ENCODE data around the gene VSTM5. TPM values are rescaled to one million over a fixed set of nuclear protein-coding genes. Genes with fewer than 3 reads are reported as not detected.

VSTM5 gene, protein sequence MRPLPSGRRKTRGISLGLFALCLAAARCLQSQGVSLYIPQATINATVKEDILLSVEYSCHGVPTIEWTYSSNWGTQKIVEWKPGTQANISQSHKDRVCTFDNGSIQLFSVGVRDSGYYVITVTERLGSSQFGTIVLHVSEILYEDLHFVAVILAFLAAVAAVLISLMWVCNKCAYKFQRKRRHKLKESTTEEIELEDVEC
- total RNA-seq (2014; rRNA removed; shearing (Covaris generic)) (not detected in 2 replicates), total RNA-seq (2022) (not detected in 2 replicates), Bru-seq, nascent RNA (not detected), BruChase-seq, experiment 1, labeled RNA remaining after a 6-hour chase (not detected), BruChase-seq, experiment 2, labeled RNA remaining after a 2-hour chase (not detected)
- long read RNA-seq, result 0 reads

DNA sequence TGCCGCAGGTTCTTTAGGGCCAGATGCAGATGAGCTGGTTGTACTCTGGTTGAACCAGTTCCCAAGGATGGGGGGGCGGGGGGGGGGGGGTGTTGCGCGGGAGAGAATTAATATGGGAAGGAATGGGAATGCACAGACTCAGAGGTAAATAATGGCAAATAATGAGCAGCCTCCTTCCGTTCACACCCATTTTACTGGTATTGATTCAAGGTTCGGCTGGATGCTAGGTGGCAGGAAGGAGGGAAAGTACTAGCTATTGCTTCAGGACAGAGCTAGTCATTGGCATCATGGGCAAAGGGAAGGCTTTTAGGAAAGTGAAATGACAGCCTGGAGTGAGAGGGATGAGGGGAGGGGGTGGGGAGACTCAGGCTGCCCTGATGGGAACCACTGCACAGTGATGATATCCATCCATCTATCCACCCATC lies at the start of gene VSTM5:
VSTM5 (minus strand) TSS at position 25 of the 425 bp plus-strand sequence. CDS start 116 bp downstream, outside the sequence.
- POLR2A ChIA-PET, result interaction anchor here (0.6 kb wide), 2 partner anchors 869 to 947 kb away, joined by 3 to 5 read pairs; no protein-coding TSS in a partner anchor
- Histone ChIP-seq H4K20me1 (ENCODE audit: insufficient read depth, low read length) (no peaks in the 10 kb centered on the region), H3K4me2 (ENCODE audit: low read length) (no peak within 1 kb of the TSS), H3K36me3 (ENCODE audit: insufficient read depth, low read length) (no peaks in the 10 kb centered on the region), H3K9me3 (ENCODE audit: low read length) (no peaks in the 10 kb centered on the region), H3K27ac (ENCODE audit: low read depth, low read length, poor library complexity, severe bottlenecking) (no peak within 1 kb of the TSS), H3K4me1 (ENCODE audit: insufficient read depth, low read length, poor library complexity, severe bottlenecking) (no peaks in the 10 kb centered on the region), H3K9me2 (ENCODE audit: insufficient read depth, low read length) (no peaks in the 10 kb centered on the region), H3K79me2 (ENCODE audit: insufficient read depth, low read depth, low read length) (no peaks in the 10 kb centered on the region), H3K4me3 (ENCODE audit: low read depth, low read length, poor library complexity, severe bottlenecking) (no peak within 1 kb of the TSS), H2AFZ (ENCODE audit: low read length) (no peak within 1 kb of the TSS)
- TF ChIP-seq, protein P1, sequence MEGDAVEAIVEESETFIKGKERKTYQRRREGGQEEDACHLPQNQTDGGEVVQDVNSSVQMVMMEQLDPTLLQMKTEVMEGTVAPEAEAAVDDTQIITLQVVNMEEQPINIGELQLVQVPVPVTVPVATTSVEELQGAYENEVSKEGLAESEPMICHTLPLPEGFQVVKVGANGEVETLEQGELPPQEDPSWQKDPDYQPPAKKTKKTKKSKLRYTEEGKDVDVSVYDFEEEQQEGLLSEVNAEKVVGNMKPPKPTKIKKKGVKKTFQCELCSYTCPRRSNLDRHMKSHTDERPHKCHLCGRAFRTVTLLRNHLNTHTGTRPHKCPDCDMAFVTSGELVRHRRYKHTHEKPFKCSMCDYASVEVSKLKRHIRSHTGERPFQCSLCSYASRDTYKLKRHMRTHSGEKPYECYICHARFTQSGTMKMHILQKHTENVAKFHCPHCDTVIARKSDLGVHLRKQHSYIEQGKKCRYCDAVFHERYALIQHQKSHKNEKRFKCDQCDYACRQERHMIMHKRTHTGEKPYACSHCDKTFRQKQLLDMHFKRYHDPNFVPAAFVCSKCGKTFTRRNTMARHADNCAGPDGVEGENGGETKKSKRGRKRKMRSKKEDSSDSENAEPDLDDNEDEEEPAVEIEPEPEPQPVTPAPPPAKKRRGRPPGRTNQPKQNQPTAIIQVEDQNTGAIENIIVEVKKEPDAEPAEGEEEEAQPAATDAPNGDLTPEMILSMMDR (conservative IDR thresholded peaks at IDR 0.05; ENCODE audit: low read length), result no peak
- TF ChIP-seq EZH2phosphoT487 (IDR thresholded peaks at IDR 0.05; ENCODE audit: borderline replicate concordance, low read depth, low read length), result no peak
- no TSS peak for BruUV-seq (replicated peaks)
- DNase-seq (ENCODE audit: low spot score), result no peak
- intact Hi-C loops (cut with micrococcal nuclease; ENCODE audit: unreplicated experiment), result no loop called here
- CTCF ChIA-PET (ENCODE audit: unreplicated experiment), result interaction anchor here (0.5 to 0.6 kb wide), 2 partner anchors 11 to 135 kb away, joined by 3 to 7 read pairs; no protein-coding TSS in a partner anchor

DNA sequence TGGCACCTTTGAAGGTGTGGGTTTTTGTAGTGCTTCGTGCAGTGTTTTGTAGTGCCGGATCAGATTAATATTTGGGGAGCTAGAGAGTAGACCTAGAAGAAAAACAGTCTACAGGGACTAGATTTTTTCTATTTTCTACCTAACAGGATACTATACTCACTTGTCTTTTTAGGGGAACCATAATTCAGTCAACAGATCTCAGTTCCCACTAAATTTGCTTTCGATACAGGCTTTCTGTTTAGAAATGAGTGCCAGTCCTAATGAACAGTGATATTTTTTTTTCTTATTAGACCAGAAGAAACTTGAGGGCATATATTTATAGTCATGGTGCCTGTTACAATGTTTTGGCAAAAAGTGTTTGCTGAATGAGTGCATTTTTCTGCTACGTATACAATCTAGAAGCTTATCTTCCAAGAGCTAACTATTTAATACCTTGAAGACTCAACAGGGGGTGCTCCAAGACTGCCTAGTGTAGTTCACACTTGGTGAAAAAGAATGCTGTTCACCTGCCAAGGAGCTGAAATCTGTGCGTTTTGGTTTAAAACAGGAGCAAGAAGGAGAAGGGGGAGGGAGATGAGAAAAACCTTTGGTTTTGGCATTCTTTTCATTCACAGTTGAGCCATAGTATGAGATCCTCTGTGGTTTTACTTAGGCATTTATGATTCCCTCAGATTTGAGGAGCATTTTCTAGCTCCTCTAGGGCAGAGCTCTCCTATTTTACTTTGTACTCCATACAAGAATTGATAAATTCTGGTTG lies 44.9 kb upstream of the VSTM5 start:
- Histone ChIP-seq H3K4me3 (ENCODE audit: low read depth, low read length, poor library complexity, severe bottlenecking) (no peak overlapping the region), H3K36me3 (ENCODE audit: insufficient read depth, low read length) (no peaks in the 10 kb centered on the region), H3K4me1 (ENCODE audit: insufficient read depth, low read length, poor library complexity, severe bottlenecking) (no peaks in the 10 kb centered on the region), H2AFZ (ENCODE audit: low read length) (no peak overlapping the region), H3K27ac (ENCODE audit: low read depth, low read length, poor library complexity, severe bottlenecking) (no peak overlapping the region), H3K4me2 (ENCODE audit: low read length) (no peak overlapping the region), H3K9me3 (ENCODE audit: low read length) (no peaks in the 10 kb centered on the region), H3K79me2 (ENCODE audit: insufficient read depth, low read depth, low read length) (no peaks in the 10 kb centered on the region), H3K9me2 (ENCODE audit: insufficient read depth, low read length) (no peaks in the 10 kb centered on the region), H4K20me1 (ENCODE audit: insufficient read depth, low read length) (no peaks in the 10 kb centered on the region)
- BruUV-seq (replicated peaks), result no TSS peak
- intact Hi-C loops (cut with micrococcal nuclease; ENCODE audit: unreplicated experiment), result no loop called here
- DNase-seq (ENCODE audit: low spot score), result peak; percentile 35
- TF ChIP-seq, protein P1 (conservative IDR thresholded peaks at IDR 0.05; ENCODE audit: low read length), result peak; percentile 72
- no peak for TF ChIP-seq EZH2phosphoT487 (IDR thresholded peaks at IDR 0.05; ENCODE audit: borderline replicate concordance, low read depth, low read length)
- CTCF ChIA-PET (ENCODE audit: unreplicated experiment), result no interaction called here
- POLR2A ChIA-PET, result interaction anchor here (0.6 to 0.9 kb wide), 3 partner anchors 36 to 608 kb away, joined by 3 read pairs; no protein-coding TSS in a partner anchor
